PC-9 (cell line): ENCODE results near the gene MCTP1. TPM values are rescaled to one million over a fixed set of nuclear protein-coding genes. Genes with fewer than 3 reads are reported as not detected.

Source experiments
- BruUV-seq: library from RNA; stranded (reverse); fragments of 400-500 nt; replicated peaks from 2 replicates; lab custom pipeline; 2021; lab: Mats Ljungman, UMichigan
- CTCF ChIA-PET: fragments of 300-600 bp; sonication (Branson Sonifier 250); formaldehyde crosslinking; loops from one replicate; lab custom pipeline; 2022; ENCODE audit warnings: antibody characterized with exemption; lab: Charles Lee
- POLR2A ChIA-PET: fragments of 300-600 bp; sonication (Branson Sonifier 250); formaldehyde crosslinking; loops from one replicate; lab custom pipeline; 2022; ENCODE audit warnings: antibody characterized with exemption; ENCODE audit not compliant: unreplicated experiment; lab: Charles Lee
- DNase-seq, 2 experiments: peaks; one replicate each; pipeline versions ENCODE4 v3.0.0 to v3.0.0-alpha.2; 2015 to 2022; ENCODE audit warnings: mixed read lengths in 1 of 2
- H2AFZ ChIP-seq: fragments of 200-600 bp; sonication (generic); 2 replicates; pipeline ENCODE4 v1.8.1; 2017; ENCODE audit warnings: antibody characterized with exemption
- H3F3A ChIP-seq: fragments of 200-600 bp; sonication (generic); 2 replicates; pipeline ENCODE4 v1.8.1; 2017; ENCODE audit warnings: antibody characterized with exemption, mild to moderate bottlenecking, low read depth; ENCODE audit not compliant: insufficient read depth
- H3K27ac ChIP-seq: fragments of 200-600 bp; sonication (generic); 2 replicates; pipeline ENCODE4 v1.6.1; 2016; ENCODE audit warnings: mixed run types
- H3K27me3 ChIP-seq: fragments of 200-600 bp; sonication (generic); 2 replicates; pipeline ENCODE4 v1.6.1; 2016; ENCODE audit warnings: low read depth, mixed run types; ENCODE audit not compliant: insufficient read depth
- H3K36me3 ChIP-seq: fragments of 200-600 bp; sonication (generic); 2 replicates; pipeline ENCODE4 v1.6.1; 2016; ENCODE audit warnings: low read depth, mixed run types
- H3K4me1 ChIP-seq: fragments of 200-600 bp; sonication (generic); replicated peaks from 2 replicates; pipeline ENCODE4 v1.6.1; 2016; ENCODE audit warnings: mixed run types; ENCODE audit not compliant: insufficient read depth
- H3K4me2 ChIP-seq: fragments of 200-600 bp; sonication (generic); 2 replicates; pipeline ENCODE4 v1.6.1; 2017; ENCODE audit warnings: mixed run types
- H3K4me3 ChIP-seq: fragments of 200-600 bp; sonication (generic); 2 replicates; pipeline ENCODE4 v1.6.1; 2016; ENCODE audit warnings: mixed run types
- H3K79me2 ChIP-seq: fragments of 200-600 bp; sonication (generic); 2 replicates; pipeline ENCODE4 v1.6.1; 2017; ENCODE audit warnings: low read depth, mixed run types
- H3K9me2 ChIP-seq: fragments of 200-600 bp; sonication (generic); 2 replicates; pipeline ENCODE4 v1.8.1; 2017; ENCODE audit warnings: mild to moderate bottlenecking; ENCODE audit not compliant: insufficient read depth
- H3K9me3 ChIP-seq: fragments of 200-600 bp; sonication (generic); 2 replicates; pipeline ENCODE4 v1.8.1; 2016; ENCODE audit warnings: low read depth; ENCODE audit not compliant: insufficient read depth
- H4K20me1 ChIP-seq: fragments of 200-600 bp; sonication (generic); 2 replicates; pipeline ENCODE4 v1.8.1; 2017; ENCODE audit not compliant: insufficient read depth
- EZH2 ChIP-seq: fragments of 200-600 bp; sonication (generic); IDR thresholded peaks from 2 replicates; pipeline ENCODE4 v1.8.0; 2017; ENCODE audit warnings: antibody characterized with exemption, low read depth
- intact Hi-C: fragments of 100-400 bp; cut with micrococcal nuclease; formaldehyde crosslinking; loops from one replicate; pipeline ENCODE4 v1.10.0; 2022; ENCODE audit not compliant: unreplicated experiment
- total RNA-seq: library from RNA; stranded (reverse); gene quantifications from 2 replicates; pipeline ENCODE4 v1.2.3, GENCODE V29; 2021
- TF ChIP-seq, protein P1 (sequence below): fragments of 200-600 bp; sonication (generic); conservative IDR thresholded peaks from 2 replicates; pipeline ENCODE4 v1.6.1; 2017; ENCODE audit warnings: mixed run types, antibody characterized with exemption, mild to moderate bottlenecking, moderate library complexity

Gene MCTP1
- total RNA-seq, 1 experiment from 2014 or later, result 3.9 TPM

GRCh38 chr5:95080441-95080840 is 204.5 kb downstream of the MCTP1 start:
- Histone ChIP-seq H3K4me3 (peak overlapping the region; percentile 47; the same call in 1 of the 2 replicates), H3K9me2 (no peaks in the 10 kb centered on the region), H2AFZ (no peak overlapping the region), H4K20me1 (no peaks in the 10 kb centered on the region), H3K79me2 (no peaks in the 10 kb centered on the region), H3K4me1 (peaks cover 11% of the 10 kb centered on the region), H3F3A (peaks cover 8% of the 10 kb centered on the region), H3K4me2 (peak overlapping the region; percentile 79), H3K9me3 (0 out of 2 replicates have a peak, but pooled peaks cover 4% of the 10 kb centered on the region), H3K27ac (peak overlapping the region; percentile 79; the same call in 1 of the 2 replicates), H3K27me3 (no peaks in the 10 kb centered on the region), H3K36me3 (no peaks in the 10 kb centered on the region)
- DNase-seq, result no peak
- no peak for TF ChIP-seq EZH2
- TF ChIP-seq, protein P1, sequence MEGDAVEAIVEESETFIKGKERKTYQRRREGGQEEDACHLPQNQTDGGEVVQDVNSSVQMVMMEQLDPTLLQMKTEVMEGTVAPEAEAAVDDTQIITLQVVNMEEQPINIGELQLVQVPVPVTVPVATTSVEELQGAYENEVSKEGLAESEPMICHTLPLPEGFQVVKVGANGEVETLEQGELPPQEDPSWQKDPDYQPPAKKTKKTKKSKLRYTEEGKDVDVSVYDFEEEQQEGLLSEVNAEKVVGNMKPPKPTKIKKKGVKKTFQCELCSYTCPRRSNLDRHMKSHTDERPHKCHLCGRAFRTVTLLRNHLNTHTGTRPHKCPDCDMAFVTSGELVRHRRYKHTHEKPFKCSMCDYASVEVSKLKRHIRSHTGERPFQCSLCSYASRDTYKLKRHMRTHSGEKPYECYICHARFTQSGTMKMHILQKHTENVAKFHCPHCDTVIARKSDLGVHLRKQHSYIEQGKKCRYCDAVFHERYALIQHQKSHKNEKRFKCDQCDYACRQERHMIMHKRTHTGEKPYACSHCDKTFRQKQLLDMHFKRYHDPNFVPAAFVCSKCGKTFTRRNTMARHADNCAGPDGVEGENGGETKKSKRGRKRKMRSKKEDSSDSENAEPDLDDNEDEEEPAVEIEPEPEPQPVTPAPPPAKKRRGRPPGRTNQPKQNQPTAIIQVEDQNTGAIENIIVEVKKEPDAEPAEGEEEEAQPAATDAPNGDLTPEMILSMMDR, result no peak
- TSS peak; percentile 42 for BruUV-seq
- POLR2A ChIA-PET, result no interaction called here
- CTCF ChIA-PET, result no interaction called here
- intact Hi-C loops, result no loop called here

DNA sequence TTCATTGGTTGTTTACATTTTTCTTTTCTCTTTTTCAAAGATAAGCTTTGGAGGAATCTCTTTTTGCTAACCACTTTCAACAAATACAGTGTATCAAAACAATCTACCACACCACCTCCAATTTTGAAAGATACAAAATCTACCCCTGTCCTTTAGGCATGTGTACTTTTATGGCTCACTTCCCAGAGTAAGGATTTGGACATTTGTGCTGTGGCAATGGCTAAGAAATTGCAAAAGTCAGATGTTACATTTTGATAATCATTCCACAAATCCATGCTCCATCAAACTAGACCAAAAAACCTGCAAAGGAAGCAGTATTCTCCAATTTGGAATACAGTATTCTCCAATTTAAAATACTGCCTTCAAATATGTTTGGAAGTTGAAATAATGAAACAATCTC is 204.9 kb downstream of the MCTP1 start:
- Histone ChIP-seq H2AFZ (no peak overlapping the region), H3K4me3 (peak overlapping the region; percentile 47; the same call in 1 of the 2 replicates), H3K9me2 (no peaks in the 10 kb centered on the region), H3K79me2 (no peaks in the 10 kb centered on the region), H3K27me3 (no peaks in the 10 kb centered on the region), H3K9me3 (0 out of 2 replicates have a peak, but pooled peaks cover 4% of the 10 kb centered on the region), H3K27ac (no peak overlapping the region), H4K20me1 (no peaks in the 10 kb centered on the region), H3K4me1 (peaks cover 11% of the 10 kb centered on the region), H3K4me2 (peak overlapping the region; percentile 79), H3K36me3 (no peaks in the 10 kb centered on the region), H3F3A (peaks cover 8% of the 10 kb centered on the region)
- DNase-seq, result no peak
- TF ChIP-seq EZH2, result no peak
- TF ChIP-seq, protein P1, result no peak
- intact Hi-C loops, result no loop called here
- no TSS peak for BruUV-seq
- ChIA-PET POLR2A (no interaction called here), CTCF (no interaction called here)

GRCh38 chr5:95078868-95079267 is 206.0 kb downstream of the MCTP1 start:
- POLR2A ChIA-PET, result no interaction called here

More at GRCh38 chr5:95078868-95079267, 206.0 kb downstream of the MCTP1 start:
- no peaks in the 10 kb centered on the region for H3K27me3 ChIP-seq
- 0 out of 2 replicates have a peak, but pooled peaks cover 4% of the 10 kb centered on the region for H3K9me3 ChIP-seq
- H3F3A ChIP-seq, result peaks cover 8% of the 10 kb centered on the region
- no peak overlapping the region for H2AFZ ChIP-seq
- H3K4me2 ChIP-seq, result no peak overlapping the region
- H3K4me3 ChIP-seq, result no peak overlapping the region
- no peak overlapping the region for H3K27ac ChIP-seq
- DNase-seq, result no peak
- CTCF ChIA-PET, result no interaction called here
- TF ChIP-seq, protein P1, result no peak
- no peak for TF ChIP-seq EZH2
- no peaks in the 10 kb centered on the region for H3K79me2 ChIP-seq
- H4K20me1 ChIP-seq, result no peaks in the 10 kb centered on the region
- H3K36me3 ChIP-seq, result no peaks in the 10 kb centered on the region
- BruUV-seq, result no TSS peak
- no peaks in the 10 kb centered on the region for H3K9me2 ChIP-seq
- intact Hi-C loops, result no loop called here
- H3K4me1 ChIP-seq, result peaks cover 8% of the 10 kb centered on the region
